ENCODE data around the gene REM2.

The REM2 gene

GRCh38 chr14:22884738-22885523 lies 1.9 kb downstream of the REM2 start:
- H3K36me3 ChIP-seq = peaks cover 8% of the 10 kb centered on the region; the same call in 1 of the 2 replicates
- no peak for TF ChIP-seq Cebpa-rat (IDR thresholded peaks at IDR 0.05)
- H3K4me2 ChIP-seq = peak overlapping the region; percentile 85
- no peaks in the 10 kb centered on the region for H4K20me1 ChIP-seq
- no peaks in the 10 kb centered on the region for H3K27me3 ChIP-seq
- H3K9me3 ChIP-seq = no peaks in the 10 kb centered on the region
- peaks cover 82% of the 10 kb centered on the region for H3K4me1 ChIP-seq
- no peak overlapping the region for H3K9ac ChIP-seq
- H3K4me3 ChIP-seq = no peak overlapping the region
- H3K27ac ChIP-seq = peak overlapping the region; percentile 43; the same call in 1 of the 2 replicates

DNA sequence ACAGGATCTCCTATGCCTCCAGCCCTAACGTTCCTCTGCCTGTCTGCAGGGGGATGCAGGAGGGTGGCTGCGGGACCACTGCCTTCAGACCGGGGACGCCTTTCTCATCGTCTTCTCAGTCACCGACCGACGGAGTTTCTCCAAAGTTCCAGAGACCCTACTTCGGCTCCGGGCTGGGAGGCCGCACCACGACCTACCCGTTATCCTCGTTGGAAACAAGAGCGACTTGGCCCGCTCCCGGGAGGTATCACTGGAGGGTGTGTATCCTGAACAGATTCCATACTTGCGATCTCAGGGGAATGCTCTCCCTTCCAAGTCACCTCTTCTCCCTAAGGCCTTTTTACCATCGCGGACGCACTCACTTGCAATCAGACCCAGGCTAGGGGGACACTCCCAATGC lies 3.0 kb downstream of the REM2 start:
- H3K4me1 ChIP-seq = peaks cover 89% of the 10 kb centered on the region
- H3K9ac ChIP-seq = no peak overlapping the region
- no peaks in the 10 kb centered on the region for H3K36me3 ChIP-seq
- no peak for TF ChIP-seq Cebpa-rat (IDR thresholded peaks at IDR 0.05)
- H3K9me3 ChIP-seq = no peaks in the 10 kb centered on the region
- no peaks in the 10 kb centered on the region for H3K27me3 ChIP-seq
- H3K4me3 ChIP-seq = peak overlapping the region; percentile 63
- peak overlapping the region; percentile 85 for H3K4me2 ChIP-seq
- no peak overlapping the region for H3K27ac ChIP-seq
- no peaks in the 10 kb centered on the region for H4K20me1 ChIP-seq

GRCh38 chr14:22886500-22887259 lies 3.7 kb downstream of the REM2 start:
- H4K20me1 ChIP-seq = no peaks in the 10 kb centered on the region
- no peak for TF ChIP-seq Cebpa-rat (IDR thresholded peaks at IDR 0.05)
- peak overlapping the region; percentile 63 for H3K4me3 ChIP-seq
- H3K27me3 ChIP-seq = no peaks in the 10 kb centered on the region
- H3K27ac ChIP-seq = peak overlapping the region; percentile 76
- peak overlapping the region; percentile 85 for H3K4me2 ChIP-seq
- H3K36me3 ChIP-seq = no peaks in the 10 kb centered on the region
- H3K9ac ChIP-seq = peak overlapping the region; percentile 56
- H3K9me3 ChIP-seq = no peaks in the 10 kb centered on the region
- peaks cover 89% of the 10 kb centered on the region for H3K4me1 ChIP-seq

- peak overlapping the region; percentile 85 for H3K4me2 ChIP-seq
- TF ChIP-seq Cebpa-rat (IDR thresholded peaks at IDR 0.05) = no peak
- H3K9ac ChIP-seq = peak overlapping the region; percentile 56
- no peaks in the 10 kb centered on the region for H3K9me3 ChIP-seq
- peaks cover 82% of the 10 kb centered on the region for H3K4me1 ChIP-seq
- no peaks in the 10 kb centered on the region for H4K20me1 ChIP-seq
- H3K36me3 ChIP-seq = no peaks in the 10 kb centered on the region
- peak overlapping the region; percentile 63 for H3K4me3 ChIP-seq
- H3K27ac ChIP-seq = peak overlapping the region; percentile 76
- H3K27me3 ChIP-seq = no peaks in the 10 kb centered on the region
Observed at GRCh38 chr14:22887260-22887989, 4.4 kb downstream of the REM2 start.

DNA sequence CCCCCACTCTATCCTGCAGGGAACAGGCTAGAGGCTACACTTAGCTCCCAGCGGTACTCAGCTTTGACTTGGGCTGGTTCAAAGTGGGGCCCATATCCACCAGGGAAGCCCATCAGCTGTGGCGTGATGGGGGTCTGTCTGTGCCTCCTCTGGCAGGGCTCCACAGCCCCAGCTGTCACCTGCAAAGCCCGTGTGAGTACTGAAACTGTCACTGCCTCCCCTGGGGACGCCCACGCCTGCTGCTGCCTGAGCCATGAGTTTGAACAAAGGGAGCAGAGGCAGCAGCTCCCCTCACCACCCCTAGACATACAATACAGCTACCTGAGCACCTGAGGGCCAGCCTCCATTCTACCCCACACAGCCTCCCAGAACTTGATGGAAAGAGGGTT lies 5.0 kb downstream of the REM2 start:
- peak overlapping the region; percentile 85 for H3K4me2 ChIP-seq
- no peaks in the 10 kb centered on the region for H3K36me3 ChIP-seq
- H3K4me3 ChIP-seq = peak overlapping the region; percentile 63
- H3K9me3 ChIP-seq = no peaks in the 10 kb centered on the region
- peaks cover 76% of the 10 kb centered on the region for H3K4me1 ChIP-seq
- H4K20me1 ChIP-seq = no peaks in the 10 kb centered on the region
- TF ChIP-seq Cebpa-rat (IDR thresholded peaks at IDR 0.05) = no peak
- H3K27ac ChIP-seq = peak overlapping the region; percentile 76
- peak overlapping the region; percentile 56; the same call in 1 of the 2 replicates for H3K9ac ChIP-seq
- no peaks in the 10 kb centered on the region for H3K27me3 ChIP-seq

DNA sequence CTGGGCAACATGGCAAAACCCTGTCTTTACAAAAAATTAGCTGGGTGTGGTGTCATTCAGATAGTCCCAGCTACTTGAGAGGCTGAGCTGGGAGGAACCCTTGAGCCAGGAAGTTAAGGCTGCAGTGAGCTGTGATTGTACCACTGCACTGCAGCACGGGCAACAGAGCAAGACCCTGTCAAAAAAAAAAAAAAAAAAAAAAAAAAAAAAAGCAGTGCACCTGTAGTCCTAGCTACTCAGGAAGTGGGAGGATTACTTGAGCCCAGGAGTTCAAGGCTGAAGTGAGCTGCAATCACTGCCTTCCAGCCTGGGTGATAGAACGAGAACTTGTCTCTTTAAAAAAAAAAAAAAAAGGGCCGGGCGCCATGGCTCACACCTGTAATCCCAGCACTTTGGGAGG lies 5.6 kb downstream of the REM2 start:
- Histone ChIP-seq H3K4me2 (peak overlapping the region; percentile 85), H3K36me3 (no peaks in the 10 kb centered on the region), H3K27ac (peak overlapping the region; percentile 76), H3K4me3 (no peak overlapping the region; the same call in 1 of the 2 replicates), H3K9me3 (no peaks in the 10 kb centered on the region), H4K20me1 (no peaks in the 10 kb centered on the region), H3K27me3 (no peaks in the 10 kb centered on the region), H3K4me1 (peaks cover 69% of the 10 kb centered on the region), H3K9ac (peak overlapping the region; percentile 56)
- TF ChIP-seq Cebpa-rat (IDR thresholded peaks at IDR 0.05) = no peak

DNA sequence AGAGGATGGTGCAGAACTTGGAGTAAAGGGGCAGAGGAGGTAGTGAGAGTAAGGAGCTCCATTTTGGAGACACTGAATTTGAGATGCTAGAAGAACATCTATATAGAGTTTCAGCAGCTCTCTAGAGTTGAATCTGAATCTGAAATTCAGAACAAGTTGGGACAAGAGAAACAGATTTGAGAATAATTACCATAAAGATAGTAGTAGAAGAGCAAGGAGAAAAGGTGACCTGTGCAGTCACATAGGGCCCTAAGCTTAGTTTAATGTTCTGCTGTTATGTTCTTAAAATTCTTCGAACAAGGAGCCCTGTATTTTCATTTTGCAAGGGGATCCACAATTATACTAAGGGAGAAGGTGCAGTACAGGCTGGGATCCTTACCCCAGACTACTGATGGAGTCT lies 7.4 kb downstream of the REM2 start:
- no peaks in the 10 kb centered on the region for H4K20me1 ChIP-seq
- H3K36me3 ChIP-seq = no peaks in the 10 kb centered on the region
- H3K27ac ChIP-seq = no peak overlapping the region
- H3K9ac ChIP-seq = no peak overlapping the region
- H3K27me3 ChIP-seq = no peaks in the 10 kb centered on the region
- TF ChIP-seq Cebpa-rat (IDR thresholded peaks at IDR 0.05) = no peak
- H3K4me2 ChIP-seq = peak overlapping the region; percentile 85; the same call in 1 of the 2 replicates
- H3K4me1 ChIP-seq = peaks cover 52% of the 10 kb centered on the region
- no peak overlapping the region for H3K4me3 ChIP-seq
- no peaks in the 10 kb centered on the region for H3K9me3 ChIP-seq

- no peak overlapping the region for H3K4me3 ChIP-seq
- H3K36me3 ChIP-seq = peaks cover 12% of the 10 kb centered on the region; the same call in 1 of the 2 replicates
- H3K27ac ChIP-seq = no peak overlapping the region; the same call in 1 of the 2 replicates
- no peaks in the 10 kb centered on the region for H3K9me3 ChIP-seq
- no peaks in the 10 kb centered on the region for H4K20me1 ChIP-seq
- H3K9ac ChIP-seq = no peak overlapping the region
- peaks cover 31% of the 10 kb centered on the region for H3K4me1 ChIP-seq
- H3K4me2 ChIP-seq = no peak overlapping the region
- H3K27me3 ChIP-seq = no peaks in the 10 kb centered on the region
- TF ChIP-seq Cebpa-rat (IDR thresholded peaks at IDR 0.05) = no peak
Observed at GRCh38 chr14:22892488-22892887, 9.5 kb downstream of the REM2 start.

- H4K20me1 ChIP-seq = no peaks in the 10 kb centered on the region
- peaks cover 19% of the 10 kb centered on the region for H3K4me1 ChIP-seq
- H3K4me2 ChIP-seq = no peak overlapping the region
- H3K4me3 ChIP-seq = no peak overlapping the region
- no peaks in the 10 kb centered on the region for H3K9me3 ChIP-seq
- no peak overlapping the region for H3K27ac ChIP-seq
- no peaks in the 10 kb centered on the region for H3K27me3 ChIP-seq
- peaks cover 23% of the 10 kb centered on the region for H3K36me3 ChIP-seq
- no peak overlapping the region for H3K9ac ChIP-seq
- TF ChIP-seq Cebpa-rat (IDR thresholded peaks at IDR 0.05) = no peak
Observed at GRCh38 chr14:22893706-22894105, 10.7 kb downstream of the REM2 start.

Measured in BLaER1 (cell line).